ENCODE data around the gene SMAD4. TPM values are rescaled to one million over a fixed set of nuclear protein-coding genes. Genes with fewer than 3 reads are reported as not detected.

Gene SMAD4
- polyA plus RNA-seq, 1 experiment, result 85.8 TPM

- POLR2A ChIA-PET, result no interaction called here
- DNase-seq (ENCODE audit: low read depth), result no peak
- CTCF ChIA-PET, result interaction anchor here (0.7 to 2.0 kb wide), 5 partner anchors 10 to 266 kb away, joined by 3 to 7 read pairs (median 4); no protein-coding TSS in a partner anchor
- Histone ChIP-seq H3K27me3 (ENCODE audit: control insufficient read depth, insufficient read depth, low read length) (no peaks in the 10 kb centered on the region), H3K36me3 (ENCODE audit: control insufficient read depth, insufficient read depth, low read length) (no peaks in the 10 kb centered on the region; the same call in 1 of the 2 replicates), H3K4me3 (ENCODE audit: low read depth, low read length) (no peak overlapping the region)
- TF ChIP-seq CTCF (IDR thresholded peaks at IDR 0.05; ENCODE audit: insufficient read depth, low read depth, low read length), result no peak
Measured at GRCh38 chr18:51098082-51098481, 68.1 kb downstream of the SMAD4 start.

GRCh38 chr18:51098513-51098912 lies 68.5 kb downstream of the SMAD4 start:
- no peak for DNase-seq (ENCODE audit: low read depth)
- ChIA-PET POLR2A (no interaction called here), CTCF (interaction anchor here (0.7 to 2.0 kb wide), 5 partner anchors 9 to 266 kb away, joined by 3 to 7 read pairs (median 4); no protein-coding TSS in a partner anchor)
- Histone ChIP-seq H3K4me3 (ENCODE audit: low read depth, low read length) (no peak overlapping the region), H3K27me3 (ENCODE audit: control insufficient read depth, insufficient read depth, low read length) (no peaks in the 10 kb centered on the region), H3K36me3 (ENCODE audit: control insufficient read depth, insufficient read depth, low read length) (no peaks in the 10 kb centered on the region; the same call in 1 of the 2 replicates)
- TF ChIP-seq CTCF (IDR thresholded peaks at IDR 0.05; ENCODE audit: insufficient read depth, low read depth, low read length), result no peak

DNA sequence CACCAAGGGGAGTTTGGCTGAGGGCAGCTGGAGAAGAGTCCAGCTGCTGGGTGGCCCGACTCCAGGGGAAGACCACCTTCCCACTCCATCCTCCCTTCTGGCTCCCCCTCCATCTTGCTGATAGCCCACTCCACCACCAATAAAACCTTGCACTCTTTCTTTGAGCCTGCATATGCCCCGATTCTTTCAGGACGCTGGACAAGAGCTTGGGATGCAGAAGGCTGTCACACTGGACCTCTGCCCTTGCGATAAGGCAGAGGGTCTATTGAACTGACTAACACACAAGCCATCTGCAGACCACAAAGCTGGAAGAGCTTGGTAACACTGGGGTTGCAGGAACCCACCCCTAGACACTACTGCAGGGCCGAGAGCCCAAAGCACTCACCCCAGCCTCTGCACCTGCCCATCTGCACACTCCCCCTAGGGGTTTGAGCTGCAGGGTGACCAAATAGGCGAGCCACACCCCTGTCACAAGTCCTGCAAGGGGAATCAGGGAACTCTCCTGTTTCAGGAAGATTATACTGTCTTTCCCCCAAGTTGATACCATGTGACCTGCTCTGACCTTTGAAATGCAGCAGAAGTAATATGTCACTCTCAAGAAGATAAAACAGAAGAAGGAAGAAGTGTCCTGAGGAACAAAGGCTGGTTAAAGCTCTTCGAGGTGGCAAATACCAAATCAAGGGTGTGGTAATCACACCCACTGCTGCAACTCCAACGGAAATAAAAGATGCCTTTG lies 70.5 kb downstream of the SMAD4 start:
- no peaks in the 10 kb centered on the region for H3K27me3 ChIP-seq (ENCODE audit: control insufficient read depth, insufficient read depth, low read length)
- DNase-seq (ENCODE audit: low read depth), result no peak
- POLR2A ChIA-PET, result no interaction called here
- CTCF ChIA-PET, result interaction anchor here (0.8 to 1.4 kb wide), 3 partner anchors 9 to 12 kb away, joined by 3 read pairs; no protein-coding TSS in a partner anchor
- no peaks in the 10 kb centered on the region; the same call in 1 of the 2 replicates for H3K36me3 ChIP-seq (ENCODE audit: control insufficient read depth, insufficient read depth, low read length)
- no peak overlapping the region for H3K4me3 ChIP-seq (ENCODE audit: low read depth, low read length)
- no peak for TF ChIP-seq CTCF (IDR thresholded peaks at IDR 0.05; ENCODE audit: insufficient read depth, low read depth, low read length)

GRCh38 chr18:51107082-51107481 lies 77.1 kb downstream of the SMAD4 start:
- ChIA-PET CTCF (interaction anchor here (0.9 to 1.5 kb wide), 2 partner anchors 9 to 287 kb away, joined by 3 read pairs; no protein-coding TSS in a partner anchor), POLR2A (no interaction called here)
- DNase-seq (ENCODE audit: low read depth), result no peak
- H3K4me3 ChIP-seq (ENCODE audit: low read depth, low read length), result no peak overlapping the region
- no peaks in the 10 kb centered on the region for H3K36me3 ChIP-seq (ENCODE audit: control insufficient read depth, insufficient read depth, low read length)
- H3K27me3 ChIP-seq (ENCODE audit: control insufficient read depth, insufficient read depth, low read length), result no peaks in the 10 kb centered on the region
- TF ChIP-seq CTCF (IDR thresholded peaks at IDR 0.05; ENCODE audit: insufficient read depth, low read depth, low read length), result no peak

DNA sequence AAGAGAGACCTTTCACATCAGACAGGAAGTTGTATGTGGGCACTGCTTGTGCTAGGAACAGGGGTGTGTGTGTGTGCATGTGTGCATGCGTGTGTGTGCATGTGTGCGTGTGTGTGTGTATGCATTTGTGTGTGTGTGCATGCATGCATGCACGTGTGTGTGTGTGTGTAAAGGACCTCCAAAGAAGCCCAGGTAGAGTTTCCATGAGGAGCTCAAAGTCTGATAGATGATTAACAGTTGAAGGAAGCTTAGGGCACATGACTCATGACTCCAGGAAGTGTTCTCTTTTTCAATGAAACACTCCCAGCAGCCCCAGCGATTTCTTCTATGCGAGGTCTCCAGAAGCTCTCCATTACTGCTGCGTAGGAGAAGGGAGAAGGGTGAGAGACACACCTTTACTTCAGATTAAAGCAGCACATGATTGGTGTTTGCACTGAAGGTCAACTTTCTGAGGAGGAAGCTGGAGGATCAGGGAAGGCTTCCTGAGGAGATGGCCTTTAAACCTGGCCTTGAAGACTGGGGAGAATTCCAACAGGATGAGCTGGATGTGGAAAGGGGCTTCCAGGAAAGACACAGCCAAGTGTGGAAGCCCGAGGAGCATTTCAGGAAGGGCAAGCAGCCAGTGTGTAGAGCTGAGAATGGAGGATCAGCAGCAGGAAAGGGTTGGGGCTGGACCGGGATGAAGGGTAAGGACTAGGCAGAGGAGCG lies 77.7 kb downstream of the SMAD4 start:
- ChIA-PET POLR2A (no interaction called here), CTCF (interaction anchor here (0.8 to 2.0 kb wide), 7 partner anchors 9 to 513 kb away, joined by 3 to 7 read pairs (median 3); no protein-coding TSS in a partner anchor)
- Histone ChIP-seq H3K4me3 (ENCODE audit: low read depth, low read length) (no peak overlapping the region), H3K36me3 (ENCODE audit: control insufficient read depth, insufficient read depth, low read length) (no peaks in the 10 kb centered on the region), H3K27me3 (ENCODE audit: control insufficient read depth, insufficient read depth, low read length) (no peaks in the 10 kb centered on the region)
- no peak for TF ChIP-seq CTCF (IDR thresholded peaks at IDR 0.05; ENCODE audit: insufficient read depth, low read depth, low read length)
- no peak for DNase-seq (ENCODE audit: low read depth)
